ACC112 (cell line): ENCODE data around the gene RPL12.
"Not testable (repeated sequence)": the region's sequence is repeated elsewhere in the genome, so short reads cannot be mapped to it uniquely, and the experiment has no call there.

ENCODE experiments used
- H2AFZ ChIP-seq: fragments of 200-600 bp; sonication (generic); one replicate; pipeline ENCODE4 v1.6.0; 2017; ENCODE audit warnings: antibody characterized with exemption, low read length; ENCODE audit not compliant: unreplicated experiment
- H3K27ac ChIP-seq: fragments of 200-600 bp; sonication (generic); 2 replicates; pipeline ENCODE4 v1.5.1; 2014; ENCODE audit warnings: low read depth, mild to moderate bottlenecking, antibody characterized with exemption, low read length, moderate library complexity
- H3K27me3 ChIP-seq: fragments of 200-600 bp; sonication (generic); 2 replicates; pipeline ENCODE4 v1.6.1; 2014; ENCODE audit warnings: mild to moderate bottlenecking, antibody characterized with exemption, low read length, moderate library complexity, mixed read lengths; ENCODE audit not compliant: insufficient read depth
- H3K36me3 ChIP-seq: fragments of 200-600 bp; sonication (generic); 2 replicates; pipeline ENCODE4 v1.6.1; 2016; ENCODE audit warnings: mild to moderate bottlenecking, antibody characterized with exemption, low read length, moderate library complexity, mixed read lengths; ENCODE audit not compliant: insufficient read depth
- H3K4me1 ChIP-seq: fragments of 200-600 bp; sonication (generic); one replicate; pipeline ENCODE4 v1.6.1; 2016; ENCODE audit warnings: low read length, mixed read lengths; ENCODE audit not compliant: insufficient read depth, unreplicated experiment, control insufficient read depth
- H3K4me3 ChIP-seq: fragments of 200-600 bp; sonication (generic); 2 replicates; pipeline ENCODE4 v1.5.1; 2014; ENCODE audit warnings: mild to moderate bottlenecking, low read depth, low read length
- H3K79me2 ChIP-seq: fragments of 200-600 bp; sonication (generic); one replicate; pipeline ENCODE4 v1.6.0; 2016; ENCODE audit warnings: low read length; ENCODE audit not compliant: control insufficient read depth, unreplicated experiment, insufficient read depth

Gene RPL12

DNA sequence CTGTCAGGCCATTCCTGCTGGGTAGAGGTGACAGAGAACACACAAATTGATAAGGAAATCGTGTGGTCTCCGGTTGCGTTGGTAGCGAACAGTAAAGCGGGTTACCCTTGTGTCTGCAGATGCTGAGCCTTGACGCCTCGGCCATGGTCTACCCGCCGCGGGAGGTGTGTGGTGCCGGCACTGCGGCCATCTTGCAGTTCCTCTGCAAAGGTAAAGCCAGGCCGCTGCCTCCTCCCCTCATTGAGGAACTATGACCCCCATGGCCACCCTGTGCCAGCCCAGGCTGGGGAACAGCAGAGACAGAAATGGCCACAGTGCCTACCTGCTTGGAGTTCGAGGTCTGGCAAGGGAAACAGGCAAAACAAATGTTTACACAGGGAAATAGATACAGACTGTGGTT lies 16.4 kb upstream of the RPL12 start:
- no peaks in the 10 kb centered on the region for H3K4me1 ChIP-seq
- no peak overlapping the region for H3K27ac ChIP-seq
- no peak overlapping the region for H2AFZ ChIP-seq
- no peak overlapping the region for H3K4me3 ChIP-seq
- H3K79me2 ChIP-seq, result no peaks in the 10 kb centered on the region
- peaks cover 8% of the 10 kb centered on the region; the same call in 1 of the 2 replicates for H3K36me3 ChIP-seq
- H3K27me3 ChIP-seq, result no peaks in the 10 kb centered on the region

DNA sequence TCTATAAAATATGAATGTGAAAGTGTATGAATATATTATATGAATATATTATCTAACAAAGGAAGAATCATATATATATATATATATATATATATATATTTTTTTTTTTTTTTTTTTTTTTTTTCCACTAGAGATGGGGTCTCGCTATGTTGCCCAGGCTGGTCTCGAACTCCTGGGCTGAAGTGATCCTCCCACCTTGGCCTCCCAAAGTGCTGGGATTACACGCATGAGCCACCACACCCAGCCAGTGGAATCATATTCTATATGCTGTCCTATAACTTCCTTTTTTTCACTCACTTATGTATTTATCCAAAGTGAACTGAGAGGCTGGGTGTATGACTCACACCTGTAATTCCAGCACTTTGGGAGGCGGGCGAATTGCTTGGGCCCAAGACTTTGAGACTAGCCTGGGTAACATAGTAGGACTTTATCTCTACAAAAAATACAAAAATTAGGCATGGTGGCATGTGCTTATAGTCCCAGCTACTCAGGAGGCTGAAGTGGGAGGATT lies 15.3 kb upstream of the RPL12 start:
- H3K27me3 ChIP-seq, H3K27ac ChIP-seq, H3K4me3 ChIP-seq, H3K36me3 ChIP-seq, H3K4me1 ChIP-seq, H3K79me2 ChIP-seq, H2AFZ ChIP-seq: not testable (repeated sequence)

DNA sequence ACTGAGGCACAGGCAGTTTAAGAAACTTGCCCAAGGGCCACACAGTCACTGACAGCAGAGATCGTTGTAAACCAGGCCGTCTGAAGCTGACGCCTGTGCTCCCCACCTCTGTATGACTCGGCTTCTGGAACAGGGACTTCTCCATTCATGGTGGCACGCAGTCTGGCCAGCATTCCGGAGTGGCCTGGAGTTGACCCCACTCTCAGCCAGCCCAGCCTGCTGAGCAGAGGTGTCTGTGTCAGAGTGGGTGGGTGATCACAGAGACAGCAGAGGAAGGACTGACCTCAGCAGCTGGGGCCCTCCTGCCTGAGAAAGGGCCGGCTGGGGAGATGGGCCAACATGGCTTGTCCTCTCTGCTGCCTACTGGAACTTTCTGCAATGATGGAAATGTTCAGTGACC lies 12.7 kb upstream of the RPL12 start:
- no peak overlapping the region for H2AFZ ChIP-seq
- H3K36me3 ChIP-seq, result 0 out of 2 replicates have a peak, but pooled peaks cover 6% of the 10 kb centered on the region
- H3K27me3 ChIP-seq, result no peaks in the 10 kb centered on the region
- no peaks in the 10 kb centered on the region for H3K79me2 ChIP-seq
- no peak overlapping the region for H3K27ac ChIP-seq
- H3K4me3 ChIP-seq, result no peak overlapping the region
- H3K4me1 ChIP-seq, result no peaks in the 10 kb centered on the region

DNA sequence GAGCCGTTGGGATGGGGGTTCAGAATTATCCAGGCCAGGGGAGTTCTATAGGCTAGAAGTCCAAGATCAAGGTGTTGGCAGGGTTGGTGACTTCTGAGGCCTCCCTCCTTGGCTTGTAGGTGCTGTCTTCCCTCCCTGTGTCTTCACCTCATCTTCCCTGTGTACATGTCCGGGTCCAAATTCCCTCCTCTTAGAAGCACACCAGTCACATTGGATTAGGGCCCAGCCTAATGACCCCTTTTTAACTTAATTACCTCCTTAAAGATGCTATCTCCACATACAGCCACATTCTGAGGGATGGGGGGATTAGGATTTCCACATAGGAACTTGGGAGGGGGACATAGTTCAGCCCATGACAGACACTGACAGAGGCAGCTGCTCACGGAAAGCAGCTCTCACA lies 12.2 kb upstream of the RPL12 start:
- Histone ChIP-seq H3K79me2 (no peaks in the 10 kb centered on the region), H3K36me3 (0 out of 2 replicates have a peak, but pooled peaks cover 6% of the 10 kb centered on the region), H3K27me3 (no peaks in the 10 kb centered on the region), H3K27ac (no peak overlapping the region), H3K4me3 (no peak overlapping the region), H2AFZ (no peak overlapping the region), H3K4me1 (no peaks in the 10 kb centered on the region)

DNA sequence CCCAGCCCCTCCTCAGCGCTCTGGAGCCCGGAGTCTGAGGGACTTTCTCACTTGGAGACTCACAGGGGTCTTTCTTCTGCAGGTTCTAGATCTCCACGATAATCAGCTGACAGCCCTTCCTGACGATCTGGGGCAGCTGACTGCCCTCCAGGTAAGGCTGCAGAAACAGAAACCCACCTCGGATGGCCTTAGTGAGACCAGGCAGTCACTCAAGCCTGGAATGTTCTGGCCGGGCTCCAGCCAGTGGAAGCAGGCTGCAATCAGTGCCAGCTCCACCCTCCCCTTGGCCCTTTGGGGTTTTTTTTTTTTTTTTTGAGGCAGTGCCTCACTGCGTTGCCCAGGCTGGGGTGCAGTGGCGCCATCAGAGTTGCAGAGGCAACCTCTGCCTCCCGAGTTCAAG lies 7.7 kb upstream of the RPL12 start:
- H3K27me3 ChIP-seq, result no peaks in the 10 kb centered on the region
- no peaks in the 10 kb centered on the region for H3K4me1 ChIP-seq
- no peak overlapping the region for H2AFZ ChIP-seq
- H3K4me3 ChIP-seq, result no peak overlapping the region
- H3K79me2 ChIP-seq, result no peaks in the 10 kb centered on the region
- no peak overlapping the region for H3K27ac ChIP-seq
- peaks cover 17% of the 10 kb centered on the region; the same call in 1 of the 2 replicates for H3K36me3 ChIP-seq

DNA sequence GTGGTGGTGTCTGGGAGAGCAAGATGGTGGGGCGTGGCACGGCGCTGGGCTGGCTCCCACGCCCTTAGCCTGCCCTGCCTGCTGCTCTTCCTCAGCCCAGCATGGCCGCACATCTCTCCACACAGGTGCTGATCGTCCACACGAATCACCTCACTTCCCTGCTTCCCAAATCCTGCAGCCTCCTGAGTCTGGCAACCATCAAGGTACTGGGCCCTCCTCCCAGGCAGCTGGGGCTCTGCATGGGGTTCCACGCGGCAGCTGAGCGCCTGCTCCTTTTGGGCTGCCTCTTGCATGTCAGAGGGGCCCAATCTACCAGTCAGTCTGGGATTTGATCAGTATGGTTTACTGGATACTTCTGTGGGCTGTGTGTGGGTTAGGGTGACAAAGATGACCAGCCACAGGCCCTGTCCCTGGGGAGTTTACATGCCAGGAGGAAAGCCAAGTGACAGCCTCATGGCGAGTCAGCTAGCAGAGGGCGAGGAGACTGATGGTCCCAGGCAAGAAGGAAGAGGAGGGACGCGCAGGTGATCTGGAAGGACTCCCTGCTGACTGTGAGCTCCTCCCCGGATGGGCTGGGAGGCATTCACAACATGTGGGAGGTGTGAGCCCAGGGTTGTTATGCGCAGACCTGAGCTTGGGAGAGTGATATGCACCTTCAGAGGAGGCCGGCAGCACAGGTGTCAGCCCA lies 6.1 kb upstream of the RPL12 start:
- H3K36me3 ChIP-seq, result peaks cover 12% of the 10 kb centered on the region; the same call in 1 of the 2 replicates

DNA sequence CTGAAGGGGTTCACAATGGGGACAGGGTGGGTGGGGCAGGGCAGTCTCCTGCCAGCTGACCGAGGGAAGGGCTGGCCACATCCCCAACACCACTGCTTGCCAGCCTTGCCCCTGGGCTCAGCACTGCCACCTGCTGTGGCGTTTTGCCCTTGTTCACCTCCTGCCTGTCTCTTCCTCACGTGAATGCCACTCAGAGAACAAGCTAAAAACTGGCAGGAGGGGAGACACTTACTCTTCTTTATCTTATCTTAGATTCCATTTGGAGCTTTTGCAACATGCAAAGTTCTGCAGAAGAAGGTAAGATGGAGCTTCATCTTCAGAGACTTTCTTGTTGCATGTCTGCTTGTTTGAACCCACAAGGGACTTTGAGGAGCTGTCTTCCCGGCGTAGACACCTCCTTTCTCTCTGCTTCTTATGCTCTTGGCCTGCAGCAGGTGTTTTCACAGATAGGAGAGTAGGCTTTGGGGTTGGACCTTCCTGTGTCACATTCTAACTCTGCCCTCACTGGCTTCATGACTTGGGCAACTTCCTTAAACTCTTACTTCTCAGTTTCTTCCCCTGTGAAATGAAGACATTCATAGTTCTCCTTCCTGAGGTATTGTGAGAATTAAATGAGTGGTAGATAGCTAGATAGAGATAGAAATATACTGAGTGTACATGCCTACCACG lies 4.3 kb upstream of the RPL12 start:
- no peak overlapping the region for H3K4me3 ChIP-seq
- no peak overlapping the region for H3K27ac ChIP-seq
- peaks cover 14% of the 10 kb centered on the region; the same call in 1 of the 2 replicates for H3K36me3 ChIP-seq
- H3K27me3 ChIP-seq, result no peaks in the 10 kb centered on the region
- H3K79me2 ChIP-seq, result peaks cover 18% of the 10 kb centered on the region
- H2AFZ ChIP-seq, result no peak overlapping the region
- peaks cover 5% of the 10 kb centered on the region for H3K4me1 ChIP-seq

More for the DNA sequence above, 6.1 kb upstream of the RPL12 start:
- Histone ChIP-seq H3K27ac (no peak overlapping the region), H3K4me3 (no peak overlapping the region), H3K27me3 (no peaks in the 10 kb centered on the region), H2AFZ (no peak overlapping the region), H3K79me2 (peaks cover 5% of the 10 kb centered on the region), H3K4me1 (peaks cover 5% of the 10 kb centered on the region)

DNA sequence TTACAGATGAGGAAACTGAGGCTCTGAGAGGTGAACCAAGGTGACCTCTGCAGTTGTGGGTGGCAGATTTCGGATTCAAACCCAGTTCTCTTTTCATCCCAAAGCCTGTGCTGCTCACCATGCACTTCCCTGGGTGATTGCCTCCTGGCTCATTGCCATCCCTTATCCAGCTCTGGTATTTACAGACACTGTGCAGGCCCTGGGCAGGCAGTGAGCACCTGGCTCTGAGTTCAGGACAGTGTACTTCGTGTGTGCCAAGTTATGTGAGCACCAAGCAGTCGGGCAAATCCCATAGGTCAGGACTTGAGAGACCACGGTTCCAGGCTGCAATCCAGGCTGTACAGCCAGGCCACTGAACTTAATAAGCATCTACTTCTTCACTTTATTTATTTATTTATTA lies 1.5 kb upstream of the RPL12 start:
- Histone ChIP-seq H3K27me3 (no peaks in the 10 kb centered on the region), H3K27ac (no peak overlapping the region), H3K79me2 (peaks cover 45% of the 10 kb centered on the region), H3K4me1 (peaks cover 22% of the 10 kb centered on the region), H3K4me3 (peak overlapping the region; percentile 93), H3K36me3 (peaks cover 40% of the 10 kb centered on the region), H2AFZ (no peak overlapping the region)

DNA sequence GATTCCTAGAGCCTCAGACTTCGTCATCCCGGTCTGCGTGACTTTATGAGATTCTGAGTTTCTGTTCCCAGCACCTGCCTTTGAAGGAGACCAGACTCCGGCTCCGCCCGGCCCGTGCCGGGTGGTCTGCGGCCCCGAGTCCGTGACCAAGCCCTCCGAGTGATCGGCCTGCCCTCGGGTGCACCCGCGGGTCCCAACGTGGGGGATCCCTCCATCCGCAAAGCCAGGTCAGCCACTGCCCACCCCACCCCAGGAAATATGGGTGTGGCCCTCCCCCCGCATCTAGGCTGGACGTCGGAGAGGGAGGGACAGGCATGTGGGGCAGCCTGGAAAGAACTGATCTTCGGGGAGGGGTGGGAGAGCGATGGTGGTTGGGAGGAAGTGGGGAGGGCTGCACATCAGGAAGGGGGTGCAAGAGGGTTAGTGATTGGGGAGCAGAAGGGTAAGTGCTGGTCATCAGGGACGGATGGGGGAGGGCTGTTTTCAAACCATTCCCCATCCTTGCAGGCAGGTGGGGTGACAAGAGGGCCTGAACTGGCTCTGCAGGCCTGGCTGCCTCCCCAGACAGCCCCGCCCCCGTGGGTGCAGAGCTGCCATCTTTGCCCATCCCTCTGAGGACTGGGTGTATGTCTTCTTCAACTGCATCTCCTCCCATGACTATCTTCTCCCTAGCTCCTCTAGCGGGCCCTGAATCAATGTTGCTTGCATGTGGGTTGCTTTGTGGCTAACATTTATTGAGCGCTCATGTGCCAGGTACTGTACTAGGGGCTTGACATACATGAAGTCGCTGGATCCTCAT lies 851 bp upstream of the RPL12 start:
- peaks cover 50% of the 10 kb centered on the region for H3K79me2 ChIP-seq

DNA sequence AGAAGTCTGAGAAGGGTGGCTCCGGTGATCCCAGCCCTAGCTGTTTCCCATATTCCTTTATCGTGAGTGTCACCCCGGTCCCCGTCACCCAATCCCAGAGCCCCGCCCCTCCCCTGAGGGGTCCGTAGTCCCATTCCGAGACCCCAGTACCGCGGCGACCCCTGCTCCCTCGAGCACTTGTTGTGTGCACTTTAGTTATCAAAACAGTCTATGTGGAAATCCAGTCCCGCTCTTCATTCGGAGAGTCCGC lies 327 bp upstream of the RPL12 start:
- peak overlapping the region; percentile 66 for H3K27ac ChIP-seq
- peaks cover 45% of the 10 kb centered on the region for H3K36me3 ChIP-seq
- H3K79me2 ChIP-seq, result peaks cover 50% of the 10 kb centered on the region
- H2AFZ ChIP-seq, result peak overlapping the region; percentile 88
- peak overlapping the region; percentile 93 for H3K4me3 ChIP-seq
- peaks cover 22% of the 10 kb centered on the region for H3K4me1 ChIP-seq
- no peaks in the 10 kb centered on the region for H3K27me3 ChIP-seq

More for the DNA sequence above, 851 bp upstream of the RPL12 start:
- Histone ChIP-seq H2AFZ (peak overlapping the region; percentile 88), H3K36me3 (peaks cover 43% of the 10 kb centered on the region), H3K27ac (peak overlapping the region; percentile 66), H3K4me3 (peak overlapping the region; percentile 93), H3K4me1 (peaks cover 22% of the 10 kb centered on the region), H3K27me3 (no peaks in the 10 kb centered on the region)
